ENCODE measurements around the gene TFE3.

- TF ChIP-seq, protein P1, sequence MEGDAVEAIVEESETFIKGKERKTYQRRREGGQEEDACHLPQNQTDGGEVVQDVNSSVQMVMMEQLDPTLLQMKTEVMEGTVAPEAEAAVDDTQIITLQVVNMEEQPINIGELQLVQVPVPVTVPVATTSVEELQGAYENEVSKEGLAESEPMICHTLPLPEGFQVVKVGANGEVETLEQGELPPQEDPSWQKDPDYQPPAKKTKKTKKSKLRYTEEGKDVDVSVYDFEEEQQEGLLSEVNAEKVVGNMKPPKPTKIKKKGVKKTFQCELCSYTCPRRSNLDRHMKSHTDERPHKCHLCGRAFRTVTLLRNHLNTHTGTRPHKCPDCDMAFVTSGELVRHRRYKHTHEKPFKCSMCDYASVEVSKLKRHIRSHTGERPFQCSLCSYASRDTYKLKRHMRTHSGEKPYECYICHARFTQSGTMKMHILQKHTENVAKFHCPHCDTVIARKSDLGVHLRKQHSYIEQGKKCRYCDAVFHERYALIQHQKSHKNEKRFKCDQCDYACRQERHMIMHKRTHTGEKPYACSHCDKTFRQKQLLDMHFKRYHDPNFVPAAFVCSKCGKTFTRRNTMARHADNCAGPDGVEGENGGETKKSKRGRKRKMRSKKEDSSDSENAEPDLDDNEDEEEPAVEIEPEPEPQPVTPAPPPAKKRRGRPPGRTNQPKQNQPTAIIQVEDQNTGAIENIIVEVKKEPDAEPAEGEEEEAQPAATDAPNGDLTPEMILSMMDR (conservative IDR thresholded peaks at IDR 0.05 in 1 of 2, IDR thresholded peaks at IDR 0.05 in 1 of 2; ENCODE audit: extremely low read depth in 1 of 2, insufficient read depth in 1 of 2, low read depth in 1 of 2, low read length in 2 of 2), result no peak
- TF ChIP-seq EZH2 (IDR thresholded peaks at IDR 0.05; ENCODE audit: borderline replicate concordance, low read length), result no peak
Measured at GRCh38 chrX:48983896-48984295, 59.3 kb downstream of the TFE3 start.

Data from mammary epithelial cell (primary cell).